ENCODE results near the gene PRKAG2.
"Not testable (repeated sequence)": the region's sequence is repeated elsewhere in the genome, so short reads cannot be mapped to it uniquely, and the experiment has no call there.

PRKAG2 gene

GRCh38 chr7:151813997-151814396 lies 62.9 kb downstream of the PRKAG2 start:
- DNase-seq = no peak

GRCh38 chr7:151813445-151813844 lies 63.5 kb downstream of the PRKAG2 start:
- no peak for DNase-seq

GRCh38 chr7:151812967-151813366 lies 63.9 kb downstream of the PRKAG2 start:
- no peak for DNase-seq

- no peak for DNase-seq
Observed at GRCh38 chr7:151810441-151811232, 66.3 kb downstream of the PRKAG2 start.

- DNase-seq = no peak
Observed at GRCh38 chr7:151809864-151810170, 67.1 kb downstream of the PRKAG2 start.

- no peak for DNase-seq
Observed at GRCh38 chr7:151809146-151809863, 67.6 kb downstream of the PRKAG2 start.

GRCh38 chr7:151808400-151809145 lies 68.3 kb downstream of the PRKAG2 start:
- no peak for DNase-seq

- DNase-seq = no peak
Observed at GRCh38 chr7:151807846-151808245, 69.1 kb downstream of the PRKAG2 start.

GRCh38 chr7:151806952-151807775 lies 69.8 kb downstream of the PRKAG2 start:
- DNase-seq = no peak

- no peak for DNase-seq
Observed at GRCh38 chr7:151806204-151806603, 70.7 kb downstream of the PRKAG2 start.

GRCh38 chr7:151805191-151805590 lies 71.7 kb downstream of the PRKAG2 start:
- DNase-seq = no peak

- DNase-seq = no peak
Observed at GRCh38 chr7:151804756-151805155, 72.2 kb downstream of the PRKAG2 start.

GRCh38 chr7:151803841-151804240 lies 73.1 kb downstream of the PRKAG2 start:
- DNase-seq = no peak

- DNase-seq = no peak
Observed at GRCh38 chr7:151802469-151802846, 74.5 kb downstream of the PRKAG2 start.

GRCh38 chr7:151801782-151802468 lies 75.0 kb downstream of the PRKAG2 start:
- DNase-seq = no peak

- DNase-seq = no peak
Observed at GRCh38 chr7:151801291-151801690, 75.6 kb downstream of the PRKAG2 start.

GRCh38 chr7:151800861-151801260 lies 76.1 kb downstream of the PRKAG2 start:
- DNase-seq = no peak

- no peak for DNase-seq
Observed at GRCh38 chr7:151800391-151800790, 76.5 kb downstream of the PRKAG2 start.

GRCh38 chr7:151799506-151799905 lies 77.4 kb downstream of the PRKAG2 start:
- no peak for DNase-seq

GRCh38 chr7:151798851-151799448 lies 78.0 kb downstream of the PRKAG2 start:
- DNase-seq = no peak

GRCh38 chr7:151797667-151798307 lies 79.1 kb downstream of the PRKAG2 start:
- DNase-seq = not testable (repeated sequence)
